Activated CD4-positive, alpha-beta T cell treated with anti-CD3 and anti-CD28 coated beads, Interleukin-10, Interleukin-2, amounts not matched to agents 100 ng/mL and 50 ng/mL, durations not matched to agents 16 hours and 8 hours (primary cell): Measurements from ENCODE around the gene MRPL30.
"Not testable (repeated sequence)": the region's sequence is repeated elsewhere in the genome, so short reads cannot be mapped to it uniquely, and the experiment has no call there.

Experiments used
- DNase-seq: peaks from one replicate; pipeline ENCODE4 v3.0.0-alpha.2; 2020

Gene MRPL30

GRCh38 chr2:99180755-99181623 is at the start of gene MRPL30, which contains the start of gene MITD1:
Gene MRPL30, plus strand, starts transcription at chr2:99181184. Its CDS starts 5,020 bp downstream, at chr2:99186204.
Gene MITD1, minus strand, starts transcription at chr2:99181058. Its CDS starts 77 bp downstream, at chr2:99180981.
- peak; percentile 94 for DNase-seq

- not testable (repeated sequence) for DNase-seq
Observed at GRCh38 chr2:99135044-99135556, 45.9 kb upstream of the MRPL30 start.

DNA sequence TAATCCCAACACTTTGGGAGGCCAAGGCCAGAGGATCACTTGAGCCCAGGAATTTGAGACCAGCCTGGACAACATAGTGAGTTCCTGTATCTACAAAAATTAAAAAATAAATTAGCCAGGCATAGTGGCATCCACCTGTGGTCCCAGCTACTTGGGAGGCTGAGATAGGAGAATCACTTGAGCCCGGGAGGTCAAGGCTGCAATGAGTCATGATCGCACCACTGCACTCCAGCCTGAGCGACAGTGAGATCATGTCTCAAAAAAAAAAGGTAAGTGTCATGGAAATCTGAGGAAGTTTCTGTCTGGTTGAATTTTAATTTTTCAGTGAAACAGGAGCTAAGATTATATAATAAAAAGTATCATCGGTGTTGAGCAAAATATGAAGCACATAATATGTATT is 42.0 kb upstream of the MRPL30 start:
- DNase-seq: no peak

DNA sequence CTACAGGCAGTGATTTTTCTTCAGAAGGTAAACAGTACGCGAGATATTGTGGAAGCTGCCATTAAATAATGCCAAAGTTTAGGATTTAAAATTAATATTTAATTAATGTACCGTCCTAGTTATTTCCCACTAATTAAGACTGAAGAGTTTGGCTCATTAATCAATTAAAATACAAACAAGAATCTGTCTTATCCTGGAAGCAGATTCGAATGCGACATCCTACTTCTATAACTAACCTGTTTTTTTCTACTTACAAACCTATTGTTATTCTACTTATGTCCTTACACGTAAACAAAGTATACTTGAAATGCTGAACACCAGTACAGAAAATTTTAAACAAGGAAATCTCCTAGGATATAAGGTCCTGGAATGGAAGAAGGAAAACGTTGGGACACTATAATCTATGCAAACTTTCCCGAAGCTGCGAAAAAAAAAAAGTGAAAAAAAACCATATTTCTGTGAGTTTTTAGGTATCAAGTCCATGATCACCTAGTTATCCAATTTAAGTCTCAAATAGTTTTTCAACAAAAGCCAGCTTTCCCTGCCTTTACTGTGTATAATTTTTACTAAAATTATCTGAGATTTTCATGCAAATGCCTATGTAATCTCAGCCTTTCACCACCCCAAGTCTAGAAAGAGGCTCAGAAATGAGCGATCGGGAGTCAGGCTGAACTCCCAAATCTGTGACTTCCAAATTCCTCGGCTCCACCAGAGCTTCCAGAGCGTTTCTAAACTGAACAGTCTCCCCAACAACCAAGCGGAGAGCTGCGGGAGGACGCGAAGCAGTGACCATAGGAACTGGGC is 40.7 kb upstream of the MRPL30 start:
- DNase-seq: no peak

DNA sequence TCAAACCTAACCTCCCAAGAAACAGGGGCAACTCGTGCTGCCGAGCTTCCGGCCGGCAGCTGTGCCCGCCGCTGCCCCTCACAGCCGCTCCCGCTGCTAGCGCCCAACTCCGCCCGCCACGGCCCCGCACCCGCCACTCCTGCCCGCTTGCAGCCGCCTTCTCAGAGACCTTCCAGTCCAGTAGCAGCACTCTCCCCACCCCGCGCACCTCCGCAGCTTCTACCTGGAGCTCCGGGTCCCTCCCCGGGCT is 40.2 kb upstream of the MRPL30 start:
- no peak for DNase-seq

DNA sequence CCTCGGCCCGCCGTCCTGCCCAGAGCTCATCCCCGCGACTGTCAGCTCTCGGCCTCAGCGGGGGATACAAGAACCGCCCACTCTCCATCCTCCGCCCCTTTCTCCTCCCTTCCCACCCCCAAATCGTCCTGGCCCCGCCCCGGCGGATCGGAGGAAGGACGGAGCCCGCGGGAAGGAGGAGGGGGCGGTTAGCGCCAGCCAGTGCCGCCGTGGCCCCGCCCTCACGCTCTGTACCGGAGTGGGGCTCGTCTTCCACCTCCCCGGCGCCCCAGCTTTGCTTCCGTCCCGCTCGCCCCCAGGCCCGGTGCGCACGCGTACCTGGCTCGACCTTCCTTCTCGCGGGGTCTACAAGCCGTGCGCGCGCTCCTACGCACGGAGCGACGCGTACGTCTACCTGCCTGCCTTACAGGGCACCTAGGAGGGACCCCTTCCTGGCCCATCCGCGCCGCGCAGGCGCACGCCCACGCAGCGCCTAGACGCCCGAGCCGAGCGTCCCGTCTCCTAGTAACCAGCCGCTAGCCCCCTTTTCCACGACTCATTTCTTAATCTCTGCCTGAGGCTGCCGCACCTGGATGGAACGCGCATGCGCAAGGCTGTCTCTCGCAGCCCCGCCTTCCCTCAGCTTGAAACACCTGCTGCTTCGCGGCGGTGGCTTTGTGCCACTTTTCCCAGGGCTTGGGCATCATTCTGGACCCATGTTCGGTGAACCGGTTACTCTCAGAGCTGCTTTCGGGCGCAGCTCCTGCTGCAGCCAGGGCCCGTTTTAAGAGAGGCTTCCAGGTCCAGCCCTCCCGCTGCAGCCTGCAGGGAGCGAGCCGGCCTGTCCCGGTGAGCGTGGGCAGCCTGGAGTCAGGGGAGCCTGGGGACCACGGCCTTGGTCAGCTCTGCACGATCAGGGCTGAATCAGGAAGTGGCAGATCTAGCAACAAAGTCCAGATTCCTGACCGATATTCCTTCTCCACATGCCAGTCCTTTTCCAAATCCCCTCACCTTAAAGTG is 39.6 kb upstream of the MRPL30 start, which contains the start of gene C2orf15:
Gene C2orf15 (plus strand): TSS at position 598 of the 999 bp plus-strand sequence. CDS start 8,852 bp downstream, outside the sequence.
- peak; percentile 97 for DNase-seq

DNA sequence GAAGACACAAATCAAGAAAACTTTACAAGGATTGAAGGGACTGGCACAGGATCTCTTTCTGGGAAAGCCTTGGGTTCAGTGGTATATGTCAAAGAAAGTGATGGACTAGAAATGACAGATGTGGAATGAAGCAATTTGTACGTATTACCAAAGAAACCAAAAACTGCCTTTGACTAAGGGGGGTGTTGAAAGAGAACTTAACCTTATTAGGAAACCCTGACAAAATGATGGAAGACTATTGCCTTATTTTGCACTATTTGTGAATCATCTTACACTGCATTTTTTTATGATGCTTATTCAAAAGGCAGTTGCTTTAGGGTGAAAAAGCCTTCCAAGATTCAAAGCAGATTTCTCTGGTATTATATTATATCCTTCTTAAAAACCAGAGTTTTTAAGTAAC is 30.3 kb upstream of the MRPL30 start:
- DNase-seq: no peak

- no peak for DNase-seq
Observed at GRCh38 chr2:99152199-99152895, 28.6 kb upstream of the MRPL30 start.

GRCh38 chr2:99153921-99154604 is 26.9 kb upstream of the MRPL30 start:
- no peak for DNase-seq

GRCh38 chr2:99154643-99155536 is 26.1 kb upstream of the MRPL30 start, which contains the start of the genes LIPT1 and TSGA10:
Gene LIPT1, plus strand, starts transcription at chr2:99154967. Its CDS starts 6,991 bp downstream, at chr2:99161958.
Gene TSGA10, minus strand, starts transcription at chr2:99154942. Its CDS starts 45,503 bp downstream, at chr2:99109439.
- peak; percentile 94 for DNase-seq

- no peak for DNase-seq
Observed at GRCh38 chr2:99156891-99157290, 24.1 kb upstream of the MRPL30 start.

DNA sequence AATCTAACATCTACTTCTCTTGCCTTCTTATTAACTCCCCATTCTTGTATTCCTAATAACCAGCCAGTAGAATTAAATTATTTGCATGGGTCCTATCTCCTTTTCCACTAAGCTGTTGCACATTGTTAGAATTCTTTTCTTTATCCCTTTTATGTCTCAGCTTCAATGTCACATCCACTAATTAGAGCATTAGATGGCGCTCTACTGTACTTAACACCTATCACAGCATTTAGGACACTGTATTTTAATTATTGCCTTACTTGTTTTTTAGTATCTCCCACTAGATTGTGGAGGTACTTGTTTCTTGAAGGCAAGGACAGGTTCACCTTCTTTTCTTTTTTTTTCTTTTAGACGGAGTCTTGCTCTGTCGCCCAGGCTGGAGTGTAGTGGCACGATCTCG is 22.4 kb upstream of the MRPL30 start:
- no peak for DNase-seq

DNA sequence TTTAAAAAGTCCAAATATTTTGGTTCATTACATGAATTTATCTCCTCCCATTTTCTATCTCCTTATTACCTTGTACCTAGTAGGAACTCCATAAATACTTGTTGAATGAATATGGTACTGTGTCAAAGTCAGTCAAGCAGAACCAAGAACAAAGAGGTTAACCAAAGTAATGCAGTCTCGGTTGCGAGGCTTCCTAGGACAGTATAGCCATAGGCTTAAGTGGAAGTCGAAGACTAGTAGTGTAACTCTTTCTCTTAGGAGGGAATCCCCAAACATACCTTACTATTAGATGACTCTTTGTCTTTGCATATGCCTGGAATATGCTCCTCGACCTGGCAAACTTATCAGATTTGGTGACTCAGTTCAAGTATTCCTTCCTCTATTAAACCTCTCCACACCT is 21.4 kb upstream of the MRPL30 start:
- no peak for DNase-seq

GRCh38 chr2:99166218-99166617 is 14.8 kb upstream of the MRPL30 start:
- no peak for DNase-seq

GRCh38 chr2:99169534-99169933 is 11.4 kb upstream of the MRPL30 start:
- DNase-seq: peak; percentile 47

DNA sequence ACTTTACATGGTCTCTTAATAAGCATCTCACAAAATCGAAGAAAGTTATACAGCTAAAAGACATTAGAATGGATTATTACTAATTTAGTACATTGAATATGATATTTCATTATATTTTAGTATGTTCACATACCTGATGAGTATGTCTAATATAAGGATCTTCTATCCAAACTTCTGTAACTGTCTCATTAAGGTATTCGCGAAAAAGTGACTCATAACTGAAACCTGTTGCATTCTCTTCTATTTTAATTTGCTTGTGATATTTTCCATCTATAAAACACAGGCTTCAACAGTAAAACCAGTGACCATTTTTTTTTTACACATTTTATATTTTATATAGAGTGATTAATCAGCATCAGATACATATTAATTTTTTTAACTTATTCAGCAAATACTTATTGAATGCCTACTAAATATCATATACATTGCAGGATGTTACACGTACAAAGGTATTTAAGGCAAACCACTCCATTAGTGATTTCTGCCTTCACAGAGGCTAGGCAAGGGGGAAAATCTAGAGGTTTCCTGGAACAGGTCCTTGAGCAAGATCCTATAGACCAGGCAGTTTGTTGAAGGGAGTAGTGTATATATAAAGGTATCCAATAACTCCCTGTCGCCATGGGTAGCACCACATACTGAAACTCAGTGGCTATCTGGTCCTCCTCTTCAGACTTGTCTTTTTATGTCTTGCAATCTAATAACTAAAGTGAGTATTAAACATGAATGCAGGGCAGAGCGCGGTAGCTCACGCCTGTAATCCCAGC is 9.4 kb upstream of the MRPL30 start:
- no peak for DNase-seq

DNA sequence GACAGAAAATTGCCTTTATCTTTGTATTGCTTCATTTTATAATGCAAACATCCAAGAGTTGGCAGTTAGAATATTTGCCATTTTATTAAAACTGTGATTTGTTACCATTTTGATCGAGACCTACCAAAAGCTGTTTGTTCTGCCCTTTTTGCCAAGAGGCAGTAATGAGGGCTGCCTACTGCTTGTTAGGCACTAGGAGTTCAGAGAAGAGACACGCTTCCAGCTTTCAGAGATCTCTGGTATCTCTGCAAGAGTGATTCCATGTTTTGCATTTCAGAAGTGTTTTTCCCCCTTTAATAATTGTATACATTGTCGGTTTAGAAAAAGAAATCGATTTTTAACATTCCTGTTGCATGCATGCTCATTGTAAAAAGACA is 628 bp downstream of the MRPL30 start:
- DNase-seq: no peak

DNA sequence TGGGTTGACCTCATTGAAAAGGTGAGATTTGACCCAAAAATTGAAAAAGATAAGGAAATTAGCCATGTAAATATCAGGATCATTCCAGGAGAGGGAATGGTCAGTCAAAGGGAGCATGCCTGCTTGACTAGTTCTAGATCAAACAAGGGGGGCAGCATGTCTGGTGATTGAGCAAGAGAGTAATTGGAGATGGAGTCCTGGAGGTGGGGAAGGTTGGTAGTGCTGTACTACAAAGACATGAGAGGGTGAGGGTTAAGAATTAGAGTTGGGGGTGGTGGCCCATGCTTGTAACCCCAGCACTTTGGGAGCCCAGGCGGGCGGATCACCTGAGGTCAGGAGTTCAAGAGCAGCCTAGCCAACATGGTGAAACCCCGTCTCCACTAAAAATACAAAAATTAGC is 2.0 kb downstream of the MRPL30 start:
- no peak for DNase-seq

GRCh38 chr2:99184811-99185210 is 3.8 kb downstream of the MRPL30 start:
- no peak for DNase-seq
